Left kidney (tissue), 2 donors: ENCODE results near the gene QRICH1. TPM values are rescaled to one million over a fixed set of nuclear protein-coding genes. Genes with fewer than 3 reads are reported as not detected.

Experiments used
- DNase-seq: peaks from one replicate; pipeline ENCODE4 v3.0.0-alpha.2; 2013
- polyA plus RNA-seq: library from polyadenylated mRNA; unstranded; fragments of 120-200 nt; gene quantifications from one replicate; pipeline ENCODE4 v1.2.1, GENCODE V29; 2013; ENCODE audit not compliant: insufficient read length

The QRICH1 gene
- polyA plus RNA-seq, 1 donor = 97.6 TPM

DNA sequence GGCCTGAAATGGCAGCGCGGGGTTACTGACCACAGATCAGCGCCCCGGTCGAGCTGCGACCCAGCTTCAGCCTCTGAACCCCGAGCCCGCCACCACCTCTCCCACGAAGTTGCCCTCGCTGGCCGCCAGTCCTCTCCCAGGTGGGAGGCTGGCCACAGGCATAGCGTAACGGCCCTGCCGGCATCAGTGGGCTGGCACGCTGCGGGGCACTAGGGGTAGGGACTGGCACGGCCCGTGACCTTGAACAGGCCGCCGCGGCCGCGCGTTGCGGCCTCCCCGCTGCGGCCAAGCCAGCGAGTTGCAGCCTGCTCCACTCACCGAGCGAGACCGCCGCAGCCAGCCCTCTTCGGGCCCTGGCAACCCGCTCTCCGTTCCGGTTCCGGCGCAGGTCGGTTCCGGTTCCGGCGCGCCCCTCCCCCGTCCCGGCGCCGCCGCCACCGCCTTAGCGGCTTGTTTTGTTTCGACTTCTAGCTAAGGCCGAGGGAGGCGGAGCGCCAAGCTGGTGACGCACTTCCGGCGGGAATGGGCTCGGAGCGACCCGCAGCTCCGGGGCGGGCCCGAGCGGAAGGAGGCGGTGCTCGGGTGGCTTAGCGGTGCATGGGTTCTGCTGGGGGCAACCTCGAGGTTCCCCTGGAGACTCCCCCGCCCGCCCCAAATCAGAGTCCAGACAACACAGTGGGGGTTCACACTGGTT lies 26.7 kb upstream of the QRICH1 start, which contains the start of gene USP19:
Gene USP19 (minus strand): TSS at position 386 of the 694 bp plus-strand sequence. CDS start 1,678 bp downstream, outside the sequence.
- DNase-seq = peak; percentile 92

DNA sequence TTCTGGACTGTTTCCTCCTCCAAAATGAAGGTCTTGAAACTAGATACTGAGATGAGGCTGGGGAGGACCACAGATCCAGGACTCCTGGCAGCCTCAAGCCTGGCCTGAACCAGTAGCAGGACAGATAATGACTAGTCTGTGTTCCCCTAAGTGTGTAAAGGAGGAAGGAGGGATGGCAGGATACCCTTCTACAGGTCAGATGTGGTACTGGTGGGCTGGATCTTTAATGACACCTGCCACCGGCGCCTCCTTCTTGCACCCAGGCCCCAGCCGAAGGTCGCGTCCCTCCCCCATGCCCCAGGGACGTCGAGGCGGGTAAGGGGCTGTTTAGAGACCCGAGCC lies 26.2 kb upstream of the QRICH1 start:
- no peak for DNase-seq

DNA sequence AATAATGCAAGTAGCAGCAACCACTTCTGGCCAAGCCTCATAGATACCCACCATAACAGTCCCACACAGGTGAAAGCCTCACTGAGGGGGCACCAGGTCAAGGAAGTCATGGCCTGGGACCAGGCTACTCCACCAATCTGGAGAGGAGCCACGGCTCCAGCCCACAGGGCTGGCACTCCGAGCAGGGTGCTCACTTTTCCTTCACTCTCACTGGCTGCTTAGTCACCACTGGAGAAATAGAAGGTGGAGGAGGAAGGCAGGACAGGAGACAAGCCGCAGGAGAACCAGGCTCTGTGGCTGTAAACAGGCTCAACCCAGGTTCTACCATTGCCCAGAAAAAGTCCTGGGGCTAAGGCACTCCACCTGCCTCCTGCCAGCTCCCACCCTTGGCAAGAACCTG lies 25.6 kb upstream of the QRICH1 start:
- no peak for DNase-seq

DNA sequence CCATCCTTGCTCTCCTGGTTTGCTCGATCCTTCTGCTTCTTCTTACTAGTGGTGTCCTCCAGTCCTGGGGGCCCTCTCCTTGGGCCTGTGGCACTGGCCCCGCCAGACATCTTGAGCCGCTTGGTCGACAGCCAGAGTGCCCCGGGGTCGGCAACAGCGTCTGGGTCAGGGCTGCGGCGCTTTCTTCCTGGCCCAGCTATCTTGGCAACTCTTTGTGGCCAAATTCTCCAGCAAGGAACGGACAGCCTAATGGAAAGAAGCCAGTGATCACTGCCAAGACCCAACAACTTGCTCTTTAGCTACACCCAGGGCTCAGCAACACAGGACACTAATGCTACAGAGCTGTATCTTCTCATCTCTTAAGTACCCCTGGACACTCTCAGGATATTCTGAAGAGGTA lies 25.2 kb upstream of the QRICH1 start:
- no peak for DNase-seq

DNA sequence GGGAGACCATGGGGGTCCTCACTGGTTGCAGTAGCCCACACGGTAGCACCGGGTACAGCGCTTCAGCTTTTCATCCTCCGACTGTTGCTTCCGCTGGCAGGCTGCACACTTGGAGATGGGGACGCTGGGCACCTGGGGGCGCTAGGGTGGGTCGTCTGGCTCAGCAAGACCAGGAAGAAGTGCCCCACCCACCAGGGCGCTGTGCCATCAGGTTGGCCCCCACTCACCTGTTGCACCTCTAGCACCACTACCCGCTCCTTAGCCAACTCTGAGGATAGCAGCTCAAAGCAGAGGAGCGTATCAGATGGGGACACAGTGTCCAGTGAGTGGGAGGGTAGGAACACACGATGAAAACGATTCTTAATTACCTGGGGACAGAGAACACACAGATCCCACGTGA lies 18.4 kb upstream of the QRICH1 start:
- no peak for DNase-seq

DNA sequence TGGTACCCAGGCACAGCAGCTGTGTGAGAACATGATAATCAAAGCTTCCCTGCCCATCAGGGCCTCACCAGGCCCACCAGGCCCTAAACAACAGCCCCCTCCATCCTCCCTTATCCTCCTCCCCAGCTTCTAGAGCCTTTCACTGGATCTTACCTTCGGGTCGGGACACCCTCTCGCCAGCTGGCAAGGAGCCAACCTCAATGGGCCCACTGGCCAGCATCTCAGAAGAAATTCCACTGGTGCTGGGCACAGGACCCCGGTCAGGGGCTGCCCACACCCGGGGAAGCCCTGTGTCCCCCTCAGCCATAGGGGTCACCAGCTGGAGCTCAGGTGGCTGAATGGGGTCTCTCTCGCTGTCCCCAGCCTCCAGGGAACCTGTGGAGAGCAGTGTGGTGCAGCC lies 17.5 kb upstream of the QRICH1 start:
- no peak for DNase-seq

DNA sequence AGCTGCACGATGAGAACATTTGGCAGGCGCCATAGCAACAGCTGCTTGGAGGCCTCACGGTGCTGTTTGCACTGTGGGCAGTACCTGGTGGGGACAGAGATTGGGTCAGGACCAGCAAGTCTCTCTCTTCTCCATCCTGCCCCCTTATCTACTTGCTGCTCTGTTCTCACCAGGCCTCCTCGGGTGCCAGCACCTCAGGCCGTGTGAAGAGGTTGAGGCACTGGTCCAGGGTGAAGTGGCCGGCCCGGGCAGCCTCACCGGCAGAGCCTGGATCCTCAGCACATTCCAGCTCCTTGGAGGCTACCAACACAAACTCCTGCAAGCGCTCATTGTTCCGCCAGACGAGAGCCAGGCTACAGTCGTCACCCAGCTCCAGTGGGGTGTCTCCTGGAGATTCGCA lies 16.9 kb upstream of the QRICH1 start:
- no peak for DNase-seq

DNA sequence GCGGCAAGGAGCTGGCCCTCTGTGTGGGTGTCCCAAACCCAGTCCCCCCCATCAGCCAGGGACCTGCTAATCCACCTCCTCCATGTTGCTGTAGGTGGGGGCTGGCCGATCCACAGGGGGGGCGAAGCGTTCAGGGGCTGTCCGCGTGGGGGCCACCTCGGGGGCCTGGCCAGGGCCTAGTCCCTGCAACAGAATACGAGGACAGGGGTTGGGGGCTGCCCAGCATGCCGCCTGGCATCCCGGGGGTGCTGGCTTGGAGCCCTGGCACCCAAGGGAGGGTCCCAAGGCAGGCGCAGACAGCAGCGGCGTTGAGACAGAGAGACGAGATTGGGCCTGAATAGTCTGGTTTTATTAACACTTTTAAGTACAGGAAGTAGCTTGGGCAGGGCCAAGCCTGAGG lies 14.5 kb upstream of the QRICH1 start:
- DNase-seq = no peak

DNA sequence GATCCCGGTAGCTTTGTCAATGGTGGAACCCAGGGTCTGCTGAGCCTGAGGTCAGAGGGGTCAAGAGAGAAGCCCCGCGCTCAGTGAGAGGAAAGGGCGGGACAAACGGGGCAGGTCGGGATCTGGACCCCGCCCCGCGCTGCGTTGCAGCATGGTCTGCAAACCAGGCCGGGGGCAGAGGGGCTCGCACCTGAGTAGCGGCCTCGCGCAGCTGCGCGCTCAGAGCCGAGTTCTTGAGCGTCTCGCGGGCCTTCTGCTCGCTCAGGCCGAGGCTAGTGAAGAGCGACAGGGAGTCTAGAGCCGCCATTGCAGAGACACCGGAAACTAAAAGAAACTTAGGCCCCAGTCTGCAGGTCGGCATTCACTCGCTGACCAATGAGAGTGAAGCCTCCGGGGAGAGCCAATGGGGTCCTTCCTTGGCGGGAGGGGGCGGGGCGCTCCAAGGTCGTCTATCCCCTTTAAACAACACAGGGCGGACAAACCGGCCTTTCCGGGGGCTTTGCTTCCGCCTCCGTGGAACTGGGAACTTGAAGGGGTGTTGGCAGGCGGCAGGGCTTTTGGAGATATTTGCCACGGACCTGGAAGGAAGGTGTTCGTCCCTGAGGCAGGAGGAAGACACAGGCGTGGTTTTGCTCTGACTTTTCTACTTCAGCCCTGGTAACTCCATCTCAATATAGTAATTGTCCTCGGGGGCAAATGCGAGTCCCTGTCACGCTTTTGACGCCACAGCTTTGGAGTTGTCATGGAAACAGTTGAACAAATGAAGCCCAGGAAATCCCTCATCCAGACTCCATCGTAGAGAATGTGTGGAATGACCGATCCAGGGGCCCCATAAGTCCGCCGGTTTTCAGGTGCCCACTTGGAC lies 10.8 kb upstream of the QRICH1 start, which contains the start of gene QARS1:
Gene QARS1 (minus strand): TSS at position 331 of the 865 bp plus-strand sequence. CDS start 24 bp downstream, at position 307.
- DNase-seq = peak; percentile 95

DNA sequence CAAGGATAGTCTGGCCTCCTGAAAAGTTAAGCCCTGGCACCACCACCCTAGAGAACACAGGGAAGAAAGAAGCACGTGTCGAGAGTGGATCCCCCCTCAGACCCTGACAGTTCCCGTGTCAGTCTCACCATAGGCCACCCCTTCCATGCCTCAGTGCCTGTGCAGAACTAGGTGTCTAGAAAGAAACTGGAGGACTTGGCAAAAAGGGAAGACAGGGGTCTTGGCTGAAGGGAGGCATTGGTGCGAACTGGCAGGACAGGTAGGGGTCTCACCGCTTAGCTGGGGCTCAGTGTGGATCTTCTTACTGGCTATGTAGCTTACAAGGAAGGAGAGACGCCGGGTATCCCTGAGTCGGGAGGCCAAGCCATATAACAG lies 10.2 kb upstream of the QRICH1 start:
- DNase-seq = no peak

DNA sequence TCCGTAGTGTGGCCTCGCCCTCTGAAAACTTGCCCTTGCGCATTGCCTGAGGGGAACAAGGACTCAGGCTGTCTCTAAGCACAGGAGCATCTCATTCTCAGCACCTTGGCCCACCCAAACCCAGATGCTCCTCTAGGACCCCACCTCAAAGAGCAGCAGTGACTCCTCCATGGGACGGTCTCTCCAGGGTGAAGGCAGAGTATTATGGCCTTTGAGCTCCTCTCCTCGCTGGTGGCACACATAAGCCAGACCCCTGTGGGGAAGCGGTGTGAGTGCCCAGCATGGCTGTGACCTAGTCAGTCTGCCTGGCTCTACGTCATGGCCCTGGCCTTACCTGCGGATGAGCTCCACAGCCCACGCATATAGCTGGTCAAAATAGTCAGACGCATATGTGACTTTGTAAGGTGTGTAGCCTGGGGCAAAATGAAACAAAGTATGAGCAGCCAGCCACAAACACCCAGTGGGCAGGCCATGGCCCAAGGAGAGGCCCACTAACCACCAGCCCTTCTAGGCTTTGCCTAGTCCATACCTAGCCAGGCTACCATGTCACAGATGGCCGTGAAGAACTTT lies 6.3 kb upstream of the QRICH1 start:
- DNase-seq = no peak

DNA sequence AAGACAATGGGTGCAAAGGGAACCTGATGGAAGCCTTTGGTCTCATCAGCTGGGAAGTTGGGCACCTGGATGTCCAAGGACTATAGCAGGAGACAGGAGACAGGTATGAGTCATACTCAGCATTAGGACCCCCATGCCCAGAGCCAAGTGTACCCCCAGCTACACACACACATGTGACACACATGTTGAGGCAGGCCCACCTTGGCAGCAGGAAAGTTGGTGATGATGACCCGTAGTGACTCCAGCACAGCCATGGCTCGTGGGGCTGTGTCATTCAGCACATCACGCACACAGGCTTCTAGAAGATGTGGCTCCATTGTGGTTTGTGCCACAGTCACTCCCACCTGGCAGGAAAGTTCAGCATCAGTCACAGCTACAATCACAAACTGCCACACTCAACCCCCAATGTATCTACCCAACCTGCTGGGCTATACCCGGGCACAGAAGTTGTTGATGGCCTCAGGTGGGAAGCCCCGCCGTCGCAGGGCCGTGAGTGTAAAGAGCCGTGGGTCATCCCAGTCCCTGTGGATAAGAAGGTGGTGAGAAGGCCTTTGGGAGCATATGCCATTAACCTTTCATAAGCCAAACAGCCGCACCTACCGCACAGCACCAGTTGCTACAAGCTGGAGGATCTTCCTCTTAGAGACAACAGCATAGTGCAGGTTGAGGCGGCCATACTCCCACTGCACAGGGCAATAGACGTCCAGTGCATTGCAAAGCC lies 5.2 kb upstream of the QRICH1 start:
- DNase-seq = no peak

DNA sequence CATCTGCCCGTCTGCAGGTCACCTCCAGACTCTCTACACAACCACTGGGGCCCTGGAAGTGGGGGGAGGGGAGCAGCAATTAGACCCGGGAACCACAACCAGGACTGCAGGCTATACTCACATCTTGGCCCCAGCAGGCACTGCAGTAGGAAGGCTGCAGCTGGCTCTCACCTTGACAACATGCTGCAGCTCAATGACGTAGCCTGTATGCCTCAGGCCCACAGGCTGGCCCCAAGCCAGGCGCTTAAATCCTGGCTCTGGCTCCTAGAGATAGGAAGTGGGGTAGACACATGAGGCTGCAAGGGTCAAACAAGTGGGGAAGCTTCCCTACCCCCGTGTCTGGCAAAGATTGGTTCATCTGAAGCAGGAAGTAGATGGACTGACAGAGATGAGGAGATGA lies 4.6 kb upstream of the QRICH1 start:
- DNase-seq = no peak

DNA sequence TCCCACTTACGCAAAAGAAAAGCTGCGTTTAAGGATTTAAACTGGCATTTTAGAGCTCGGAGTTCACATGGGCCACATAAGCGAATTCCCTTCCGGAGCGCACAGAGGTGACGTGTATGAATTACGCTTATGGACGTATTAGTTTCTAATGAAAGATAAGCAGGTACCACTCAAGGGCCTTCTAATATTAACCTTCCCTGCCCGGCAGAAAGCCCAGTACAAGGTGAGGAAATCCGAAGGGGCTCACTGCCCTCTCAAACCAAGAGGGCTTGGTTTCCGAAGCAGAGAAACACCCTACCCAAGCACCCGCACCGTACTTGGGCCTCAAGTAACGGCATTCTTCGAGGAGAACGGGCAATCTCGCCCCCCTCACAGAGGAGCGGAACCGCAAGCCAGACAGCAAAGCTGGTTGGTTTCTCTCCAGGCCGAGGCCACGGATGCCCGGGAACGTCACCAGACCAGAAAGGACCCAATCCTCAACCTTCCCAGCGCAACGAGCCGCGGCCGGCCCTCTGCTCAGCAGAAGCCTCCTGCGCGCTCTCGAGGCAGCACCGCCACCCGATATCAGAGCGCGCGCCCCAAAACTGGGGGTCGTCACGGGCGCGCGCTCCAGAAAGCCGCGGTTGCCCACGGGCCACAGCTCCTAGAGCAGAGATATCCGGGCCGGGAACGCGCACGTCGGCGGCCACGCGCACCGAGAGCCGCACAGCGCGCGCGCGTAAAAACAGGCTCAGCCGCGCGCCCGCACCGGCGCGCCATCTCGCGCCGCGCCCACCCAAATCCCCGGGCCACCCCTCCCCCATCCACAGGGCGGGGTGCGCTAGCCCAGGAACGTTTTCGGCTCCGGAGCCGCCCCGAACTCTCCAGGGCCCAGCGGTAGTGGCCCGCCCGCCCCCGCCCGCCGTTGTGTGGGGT lies 676 bp downstream of the QRICH1 start:
- DNase-seq = peak; percentile 76

DNA sequence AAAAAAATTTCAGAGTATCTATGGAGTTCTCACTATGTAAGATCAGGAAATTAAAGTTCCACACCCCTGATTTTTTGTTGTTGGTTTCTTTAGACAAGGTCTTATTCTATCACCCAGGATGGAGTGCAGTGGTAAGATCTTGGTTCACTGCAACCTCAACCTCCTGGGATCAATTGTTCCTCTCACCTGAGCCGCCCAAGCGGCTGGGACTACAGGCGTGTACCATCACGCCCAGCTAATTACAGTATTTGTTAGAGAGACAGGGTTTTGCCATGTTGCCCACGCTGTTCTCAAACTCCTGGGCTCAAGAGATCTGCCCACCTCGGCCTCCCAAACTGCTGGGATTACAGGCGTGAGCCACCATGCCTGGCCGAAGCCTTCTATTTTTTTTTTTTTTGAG lies 12.4 kb downstream of the QRICH1 start:
- no peak for DNase-seq

DNA sequence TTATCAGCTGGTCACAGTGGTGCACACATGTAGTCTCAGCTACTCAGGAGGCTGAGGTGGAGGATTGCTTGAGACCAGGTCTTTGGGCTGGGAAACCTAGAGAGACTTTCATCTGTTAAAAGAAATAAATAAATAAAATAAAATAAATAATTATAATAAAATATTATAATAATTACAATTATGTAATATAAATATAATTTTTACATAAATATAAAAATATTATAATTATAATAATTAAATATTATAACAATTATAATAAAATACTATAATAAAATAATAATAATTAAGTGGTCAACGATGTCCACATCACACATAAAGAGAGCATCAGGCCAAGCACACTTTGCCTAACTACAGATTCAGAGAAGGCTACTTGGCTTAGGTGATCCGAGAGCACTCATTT lies 14.6 kb downstream of the QRICH1 start:
- DNase-seq = no peak

DNA sequence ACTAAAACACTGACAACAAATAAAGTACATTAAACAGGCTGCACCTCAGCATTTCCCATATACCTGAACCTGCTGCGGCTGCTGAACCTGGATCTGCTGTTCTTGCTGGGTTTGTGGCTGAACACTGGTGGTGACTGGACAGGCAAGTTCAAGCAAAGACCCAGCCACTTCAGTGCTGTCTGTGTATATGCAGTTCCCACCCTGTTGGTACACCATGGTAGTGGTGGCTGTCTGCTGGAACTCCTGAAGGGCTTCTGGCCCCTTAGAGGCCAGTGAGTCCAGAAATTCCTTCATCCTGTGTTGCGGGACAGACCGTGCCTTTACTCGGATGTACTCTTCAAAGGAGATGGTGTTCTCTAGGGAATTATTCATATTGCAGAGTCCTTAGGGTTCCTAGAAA lies 17.2 kb downstream of the QRICH1 start:
- no peak for DNase-seq

DNA sequence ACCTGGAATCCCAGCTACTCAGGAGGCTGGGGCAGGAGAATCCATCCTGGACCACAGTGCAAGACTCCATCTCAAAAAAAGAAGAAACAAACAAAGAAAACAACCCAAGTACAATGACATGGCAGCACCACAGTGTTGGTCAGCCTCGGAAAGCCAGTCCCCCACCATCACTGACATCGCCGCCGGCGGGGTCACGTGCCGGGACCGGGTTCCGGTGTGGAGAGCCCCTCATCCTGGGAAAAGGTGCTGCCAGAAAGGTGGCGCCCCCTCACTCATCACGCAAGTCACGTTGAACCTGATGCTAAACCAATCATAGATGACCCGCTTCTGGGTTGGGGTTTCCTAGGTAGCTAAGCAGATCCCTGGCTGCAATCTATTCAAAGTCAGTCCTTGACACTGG lies 17.8 kb downstream of the QRICH1 start:
- no peak for DNase-seq

DNA sequence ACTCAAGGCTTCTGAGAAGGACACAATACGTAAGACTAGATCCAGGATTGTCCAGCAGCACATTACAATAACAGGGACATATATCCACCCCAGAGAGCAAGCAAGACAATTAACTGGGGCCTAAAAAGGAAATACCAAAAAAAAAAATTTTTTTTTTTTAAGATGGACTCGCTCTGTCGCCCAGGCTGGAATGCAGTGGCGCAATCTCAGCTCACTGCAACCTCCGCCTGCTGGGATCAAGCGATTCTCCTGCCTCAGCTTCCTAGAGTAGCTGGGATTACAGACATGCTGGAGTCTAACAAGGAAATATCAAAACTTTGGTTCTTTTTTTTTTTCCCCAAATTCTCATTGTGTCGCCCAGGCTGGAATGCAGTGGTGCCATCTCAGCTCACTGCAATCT lies 35.9 kb downstream of the QRICH1 start:
- no peak for DNase-seq

DNA sequence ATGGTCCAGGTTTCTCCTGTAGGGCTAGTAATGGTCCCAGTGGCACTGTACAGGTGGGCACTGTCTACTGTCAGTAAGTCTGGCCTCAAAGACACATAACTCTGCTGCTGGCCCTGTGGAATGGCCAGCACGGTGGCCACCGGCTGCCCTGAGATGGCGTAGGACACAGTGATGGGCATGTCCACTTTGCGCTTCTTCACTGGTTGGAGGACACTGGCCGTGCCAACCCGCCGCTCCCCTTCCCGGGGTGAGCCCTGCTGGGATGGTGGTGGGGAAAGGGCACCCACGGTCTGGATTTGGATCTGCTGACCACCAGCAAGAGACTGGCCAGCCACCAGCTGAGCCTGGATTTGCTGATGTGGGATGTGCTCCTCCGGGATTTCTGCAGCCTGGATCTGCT lies 36.6 kb downstream of the QRICH1 start:
- DNase-seq = no peak

DNA sequence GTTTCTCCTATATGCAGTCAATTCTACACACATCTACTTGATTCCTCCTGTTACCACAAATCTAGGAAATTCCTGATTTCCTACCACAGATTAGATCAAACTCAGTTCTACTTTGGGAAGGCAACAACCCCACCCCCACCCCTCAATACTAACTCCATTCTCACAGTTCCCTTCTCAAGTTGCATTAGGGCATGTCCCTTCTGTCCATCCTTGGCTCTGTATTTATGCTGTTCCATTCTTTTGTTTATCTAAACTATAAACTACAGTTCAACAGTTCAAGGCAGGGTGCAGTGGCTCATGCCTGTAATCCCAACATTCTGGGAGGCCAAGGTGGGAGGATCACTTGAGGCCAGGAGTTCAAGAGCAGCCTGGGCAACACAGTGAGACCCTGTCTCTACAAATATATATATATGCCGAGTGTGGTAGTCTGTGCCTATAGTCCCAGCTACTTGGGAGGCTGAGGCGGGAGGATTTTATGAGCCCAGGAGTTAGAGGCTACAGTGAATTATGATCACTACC lies 39.5 kb downstream of the QRICH1 start:
- no peak for DNase-seq
